SK-N-SH (cell line): ENCODE measurements around the gene PIGM. TPM values are rescaled to one million over a fixed set of nuclear protein-coding genes. Genes with fewer than 3 reads are reported as not detected.
A peak's percentile ranks its signal among the peaks of the same experiment; 100 is the strongest.

ENCODE experiments used
- CTCF ChIA-PET: fragments of 300-600, 350-600 bp; formaldehyde crosslinking; extraction: SDS; loops from one replicate; lab custom pipeline; 2021; lab: Yijun Ruan, JAX
- POLR2A ChIA-PET: fragments of 350-600 bp; sonication (Branson Sonifier 250); formaldehyde crosslinking; extraction: SDS; loops from one replicate; lab custom pipeline; 2020; ENCODE audit warnings: antibody characterized with exemption, inconsistent platforms; lab: Yijun Ruan, JAX
- DNase-seq: peaks from one replicate; pipeline ENCODE4 v3.0.0; 2012
- H2AFZ ChIP-seq: fragments of 200-600 bp; sonication (generic); 2 replicates; pipeline ENCODE4 v1.8.1; 2016; ENCODE audit warnings: antibody characterized with exemption, mild to moderate bottlenecking, low read depth
- H3F3A ChIP-seq: fragments of 200-600 bp; sonication (generic); replicated peaks from 2 replicates; pipeline ENCODE3; 2016; ENCODE audit warnings: antibody characterized with exemption, mild to moderate bottlenecking; ENCODE audit not compliant: insufficient read depth
- H3K27ac ChIP-seq, 2 experiments: fragments of 200-500 bp in 1 of 2; fragments of 200-600 bp in 1 of 2; sonication (Bioruptor generic) in 1 of 2; sonication (generic), shearing (Covaris generic) in 1 of 2; 2 replicates each; pipeline versions ENCODE4 v1.5.1 to v1.6.1; 2014 to 2016; ENCODE audit warnings: low read depth in 2 of 2, inconsistent platforms in 1 of 2, low read length in 1 of 2, mild to moderate bottlenecking in 1 of 2, mixed read lengths in 1 of 2
- H3K27me3 ChIP-seq: fragments of 200-600 bp; sonication (generic), shearing (Covaris generic); 2 replicates; pipeline ENCODE4 v1.6.1; 2016; ENCODE audit warnings: mixed run types; ENCODE audit not compliant: insufficient read depth
- H3K36me3 ChIP-seq, 2 experiments: fragments of 200-500 bp in 1 of 2; fragments of 200-600 bp in 1 of 2; sonication (Bioruptor generic) in 1 of 2; sonication (generic) in 1 of 2; replicated peaks in 1 of 2; 2 replicates each; pipeline versions ENCODE3 to v1.5.1; 2014 to 2016; ENCODE audit warnings: low read length in 1 of 2, mild to moderate bottlenecking in 1 of 2; ENCODE audit not compliant: insufficient read depth in 2 of 2, control insufficient read depth in 1 of 2
- H3K4me1 ChIP-seq, 2 experiments: fragments of 200-500 bp in 1 of 2; fragments of 200-600 bp in 1 of 2; sonication (Bioruptor generic) in 1 of 2; sonication (generic), shearing (Covaris generic) in 1 of 2; 2 replicates each; pipeline versions ENCODE4 v1.5.1 to v1.6.1; 2014 to 2016; ENCODE audit warnings: low read depth in 1 of 2, low read length in 1 of 2, mixed run types in 1 of 2; ENCODE audit not compliant: insufficient read depth in 2 of 2, control insufficient read depth in 1 of 2
- H3K4me2 ChIP-seq: fragments of 200-600 bp; sonication (generic), shearing (Covaris generic); 2 replicates; pipeline ENCODE4 v1.6.1; 2017; ENCODE audit warnings: mixed run types
- H3K4me3 ChIP-seq, 2 experiments: fragments of 200-500 bp in 1 of 2; fragments of 200-600 bp in 1 of 2; sonication (Bioruptor generic) in 1 of 2; sonication (generic), shearing (Covaris generic) in 1 of 2; 2 replicates each; pipeline versions ENCODE4 v1.5.1 to v1.8.1; 2014 to 2016; ENCODE audit warnings: low read depth in 2 of 2, inconsistent platforms in 1 of 2, low read length in 1 of 2, mild to moderate bottlenecking in 1 of 2, mixed read lengths in 1 of 2, moderate library complexity in 1 of 2
- H3K79me2 ChIP-seq: fragments of 200-600 bp; sonication (generic); 2 replicates; pipeline ENCODE4 v1.8.1; 2017; ENCODE audit warnings: mild to moderate bottlenecking; ENCODE audit not compliant: insufficient read depth
- H3K9ac ChIP-seq: fragments of 200-600 bp; sonication (generic); 2 replicates; pipeline ENCODE4 v1.6.1; 2017; ENCODE audit warnings: mixed run types
- H3K9me2 ChIP-seq: fragments of 200-600 bp; sonication (generic); 2 replicates; pipeline ENCODE4 v1.6.1; 2017; ENCODE audit warnings: mixed run types
- H3K9me3 ChIP-seq: fragments of 200-600 bp; sonication (generic); 2 replicates; pipeline ENCODE4 v1.6.1; 2017; ENCODE audit warnings: mixed run types, mild to moderate bottlenecking, moderate library complexity
- H4K20me1 ChIP-seq: fragments of 200-600 bp; sonication (generic); 2 replicates; pipeline ENCODE4 v1.6.1; 2017; ENCODE audit warnings: mild to moderate bottlenecking, mixed run types; ENCODE audit not compliant: insufficient read depth
- ELF1 ChIP-seq: IDR thresholded peaks from 2 replicates; pipeline ENCODE4 v1.4.0; 2012
- EP300 ChIP-seq, 2 experiments: IDR thresholded peaks; 2 replicates each; pipeline versions ENCODE4 v1.4.0 to v1.6.1; 2012; ENCODE audit warnings: borderline replicate concordance in 1 of 2, low read depth in 1 of 2, low read length in 1 of 2
- EZH2phosphoT487 ChIP-seq: fragments of 200-600 bp; sonication (generic); IDR thresholded peaks from 2 replicates; pipeline ENCODE4 v1.6.1; 2017; ENCODE audit warnings: low read depth, mixed run types, mild to moderate bottlenecking, antibody characterized with exemption, moderate library complexity, borderline replicate concordance
- FOSL2 ChIP-seq: IDR thresholded peaks from 2 replicates; pipeline ENCODE4 v1.4.0; 2012; ENCODE audit warnings: low read depth, mild to moderate bottlenecking, moderate library complexity, borderline replicate concordance
- FOXJ3 ChIP-seq: sonication (generic); formaldehyde crosslinking; IDR thresholded peaks from 2 replicates; pipeline ENCODE4 v1.5.1; 2020; ENCODE audit warnings: mild to moderate bottlenecking, missing genetic modification reagents
- GATA2 ChIP-seq: sonication (generic); formaldehyde crosslinking; IDR thresholded peaks from 2 replicates; pipeline ENCODE4 v1.5.0; 2020; ENCODE audit warnings: mild to moderate bottlenecking, missing genetic modification reagents
- IRF3 ChIP-seq: fragments of 150-350 bp; IDR thresholded peaks from 2 replicates; pipeline ENCODE4 v1.6.1; 2016; ENCODE audit warnings: mild to moderate bottlenecking, low read depth, low read length
- MEF2A ChIP-seq: IDR thresholded peaks from 2 replicates; pipeline ENCODE4 v1.4.0; 2012; ENCODE audit warnings: low read depth, borderline replicate concordance
- MXI1 ChIP-seq: IDR thresholded peaks from 2 replicates; pipeline ENCODE4 v1.6.1; 2012; ENCODE audit warnings: mild to moderate bottlenecking, low read depth, low read length, improper control_type of control experiment
- NRF1 ChIP-seq: IDR thresholded peaks from 2 replicates; pipeline ENCODE4 v1.6.1; 2012; ENCODE audit warnings: low read depth, mild to moderate bottlenecking, low read length
- POLR2AphosphoS5 ChIP-seq: IDR thresholded peaks from 2 replicates; pipeline ENCODE4 v1.6.1; 2012; ENCODE audit warnings: low read depth, low read length
- RAD21 ChIP-seq: IDR thresholded peaks from 2 replicates; pipeline ENCODE4 v1.6.1; 2012; ENCODE audit warnings: mild to moderate bottlenecking, low read length
- RFX5 ChIP-seq: IDR thresholded peaks from 2 replicates; pipeline ENCODE4 v1.6.1; 2012; ENCODE audit warnings: mild to moderate bottlenecking, improper control_type of control experiment, low read length
- RXRA ChIP-seq: IDR thresholded peaks from 2 replicates; pipeline ENCODE4 v1.4.0; 2012; ENCODE audit warnings: low read depth, mild to moderate bottlenecking, borderline replicate concordance
- SIN3A ChIP-seq: IDR thresholded peaks from 2 replicates; pipeline ENCODE4 v1.6.1; 2012; ENCODE audit warnings: low read depth, mild to moderate bottlenecking, low read length, moderate library complexity, borderline replicate concordance
- SMC3 ChIP-seq: IDR thresholded peaks from 2 replicates; pipeline ENCODE4 v1.6.1; 2012; ENCODE audit warnings: low read depth, low read length, improper control_type of control experiment
- TAF1 ChIP-seq: IDR thresholded peaks from 2 replicates; pipeline ENCODE4 v1.6.1; 2012; ENCODE audit warnings: low read depth, mild to moderate bottlenecking, low read length, moderate library complexity, borderline replicate concordance
- TCF12 ChIP-seq: IDR thresholded peaks from 2 replicates; pipeline ENCODE4 v1.4.0; 2012
- USF1 ChIP-seq: IDR thresholded peaks from 2 replicates; pipeline ENCODE4 v1.4.0; 2012; ENCODE audit warnings: low read depth, borderline replicate concordance
- YY1 ChIP-seq: IDR thresholded peaks from 2 replicates; pipeline ENCODE4 v1.4.0; 2012; ENCODE audit warnings: low read depth, mild to moderate bottlenecking
- WGBS: methylation state at CpG from one replicate; pipeline ENCODE4 v1.1.6; 2017; ENCODE audit warnings: low lambda C conversion rate; 5-methylcytosine and 5-hydroxymethylcytosine counted together
- polyA plus RNA-seq, 3 experiments: library from polyadenylated mRNA; depleted of rRNA; stranded (reverse); fragments of >200 nt; gene quantifications; 2 replicates each; pipeline ENCODE4 v1.2.3, GENCODE V29; 2012
- TF ChIP-seq, protein P1 (sequence below): IDR thresholded peaks from 2 replicates; pipeline ENCODE4 v1.4.0; 2012; ENCODE audit warnings: low read depth, borderline replicate concordance
- TF ChIP-seq, protein P2 (sequence below): IDR thresholded peaks from 2 replicates; pipeline ENCODE4 v1.4.0; 2012; ENCODE audit warnings: low read depth
- TF ChIP-seq, protein P3 (sequence below): IDR thresholded peaks from 2 replicates; pipeline ENCODE4 v1.6.1; 2012; ENCODE audit warnings: mild to moderate bottlenecking, low read depth, low read length, moderate library complexity

The PIGM gene
- 4.0 and 5.1 TPM in 2 replicates for polyA plus RNA-seq (2012; rRNA removed)
- polyA plus RNA-seq (2012; cell fraction: cytosol; rRNA removed): 5.5 and 6.0 TPM in 2 replicates
- 2.9 and 4.1 TPM in 2 replicates for polyA plus RNA-seq (2012; cell fraction: nucleus; rRNA removed)

GRCh38 chr1:160031365-160032164 is at the start of gene PIGM:
Gene PIGM (minus strand): TSS chr1:160031990. CDS start chr1:160031739, 251 bp downstream.
- Histone ChIP-seq H2AFZ (peak within 1 kb of the TSS; percentile 99), H3K9me2 (no peaks in the 10 kb centered on the region), H4K20me1 (no peaks in the 10 kb centered on the region), H3K9ac (peak within 1 kb of the TSS; percentile 68), H3K4me2 (peak within 1 kb of the TSS; percentile 85), H3K79me2 (peaks cover 9% of the 10 kb centered on the region; the same call in 1 of the 2 replicates), H3K27ac (peak within 1 kb of the TSS in 1 of 2 experiments; percentile 82; a peak in 2 of 4 replicates), H3K4me3 (peak within 1 kb of the TSS; percentile 84 to 93), H3F3A (no peaks in the 10 kb centered on the region), H3K4me1 (peaks cover 0 to 15% of the 10 kb centered on the region in 2 experiments; a peak in 2 of 4 replicates), H3K9me3 (no peaks in the 10 kb centered on the region), H3K27me3 (peaks cover 5% of the 10 kb centered on the region; the same call in 1 of the 2 replicates), H3K36me3 (peaks cover 0 to 12% of the 10 kb centered on the region in 2 experiments)
- WGBS: 1% methylated on average over 39 of the region's 60 CpGs
- DNase-seq: peak; percentile 89
- POLR2A ChIA-PET: interaction anchor here (1.0 to 1.7 kb wide), 4 partner anchors 15 to 228 kb away, joined by 3 to 4 read pairs (median 3); no protein-coding TSS in a partner anchor
- CTCF ChIA-PET: interaction anchor here (0.9 to 5.8 kb wide), 9 partner anchors 15 to 233 kb away, joined by 3 to 47 read pairs (median 5); partner anchors contain the start of gene KCNJ9
- no peak for TF ChIP-seq FOSL2
- TF ChIP-seq MXI1: peak; percentile 78; the same call in 1 of the 2 replicates
- peak; percentile 81; the same call in 1 of the 2 replicates for TF ChIP-seq POLR2AphosphoS5
- TF ChIP-seq EZH2phosphoT487: no peak
- TF ChIP-seq TCF12: peak; percentile 24; the same call in 1 of the 2 replicates
- peak; percentile 69 for TF ChIP-seq TAF1
- no peak for TF ChIP-seq RAD21
- TF ChIP-seq, protein P1, sequence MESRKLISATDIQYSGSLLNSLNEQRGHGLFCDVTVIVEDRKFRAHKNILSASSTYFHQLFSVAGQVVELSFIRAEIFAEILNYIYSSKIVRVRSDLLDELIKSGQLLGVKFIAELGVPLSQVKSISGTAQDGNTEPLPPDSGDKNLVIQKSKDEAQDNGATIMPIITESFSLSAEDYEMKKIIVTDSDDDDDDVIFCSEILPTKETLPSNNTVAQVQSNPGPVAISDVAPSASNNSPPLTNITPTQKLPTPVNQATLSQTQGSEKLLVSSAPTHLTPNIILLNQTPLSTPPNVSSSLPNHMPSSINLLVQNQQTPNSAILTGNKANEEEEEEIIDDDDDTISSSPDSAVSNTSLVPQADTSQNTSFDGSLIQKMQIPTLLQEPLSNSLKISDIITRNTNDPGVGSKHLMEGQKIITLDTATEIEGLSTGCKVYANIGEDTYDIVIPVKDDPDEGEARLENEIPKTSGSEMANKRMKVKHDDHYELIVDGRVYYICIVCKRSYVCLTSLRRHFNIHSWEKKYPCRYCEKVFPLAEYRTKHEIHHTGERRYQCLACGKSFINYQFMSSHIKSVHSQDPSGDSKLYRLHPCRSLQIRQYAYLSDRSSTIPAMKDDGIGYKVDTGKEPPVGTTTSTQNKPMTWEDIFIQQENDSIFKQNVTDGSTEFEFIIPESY: no peak
- TF ChIP-seq FOXJ3 (CRISPR knock-in tag): no peak
- TF ChIP-seq SMC3: no peak
- TF ChIP-seq RFX5: no peak; the same call in 1 of the 2 replicates
- TF ChIP-seq ELF1: peak; percentile 93
- no peak for TF ChIP-seq RXRA
- no peak for TF ChIP-seq NRF1
- TF ChIP-seq MEF2A: no peak
- TF ChIP-seq, protein P2, sequence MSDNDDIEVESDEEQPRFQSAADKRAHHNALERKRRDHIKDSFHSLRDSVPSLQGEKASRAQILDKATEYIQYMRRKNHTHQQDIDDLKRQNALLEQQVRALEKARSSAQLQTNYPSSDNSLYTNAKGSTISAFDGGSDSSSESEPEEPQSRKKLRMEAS: peak; percentile 77
- TF ChIP-seq GATA2 (CRISPR knock-in tag): no peak; the same call in 1 of the 2 replicates
- peak; percentile 78; the same call in 1 of the 2 replicates for TF ChIP-seq YY1
- TF ChIP-seq SIN3A: peak; percentile 87
- no peak for TF ChIP-seq USF1
- no peak for TF ChIP-seq EP300 (IDR thresholded peaks at IDR 0.05; ENCODE audit: borderline replicate concordance in 1 of 2, low read depth in 1 of 2, low read length in 1 of 2)
- TF ChIP-seq IRF3: no peak
- TF ChIP-seq, protein P3, sequence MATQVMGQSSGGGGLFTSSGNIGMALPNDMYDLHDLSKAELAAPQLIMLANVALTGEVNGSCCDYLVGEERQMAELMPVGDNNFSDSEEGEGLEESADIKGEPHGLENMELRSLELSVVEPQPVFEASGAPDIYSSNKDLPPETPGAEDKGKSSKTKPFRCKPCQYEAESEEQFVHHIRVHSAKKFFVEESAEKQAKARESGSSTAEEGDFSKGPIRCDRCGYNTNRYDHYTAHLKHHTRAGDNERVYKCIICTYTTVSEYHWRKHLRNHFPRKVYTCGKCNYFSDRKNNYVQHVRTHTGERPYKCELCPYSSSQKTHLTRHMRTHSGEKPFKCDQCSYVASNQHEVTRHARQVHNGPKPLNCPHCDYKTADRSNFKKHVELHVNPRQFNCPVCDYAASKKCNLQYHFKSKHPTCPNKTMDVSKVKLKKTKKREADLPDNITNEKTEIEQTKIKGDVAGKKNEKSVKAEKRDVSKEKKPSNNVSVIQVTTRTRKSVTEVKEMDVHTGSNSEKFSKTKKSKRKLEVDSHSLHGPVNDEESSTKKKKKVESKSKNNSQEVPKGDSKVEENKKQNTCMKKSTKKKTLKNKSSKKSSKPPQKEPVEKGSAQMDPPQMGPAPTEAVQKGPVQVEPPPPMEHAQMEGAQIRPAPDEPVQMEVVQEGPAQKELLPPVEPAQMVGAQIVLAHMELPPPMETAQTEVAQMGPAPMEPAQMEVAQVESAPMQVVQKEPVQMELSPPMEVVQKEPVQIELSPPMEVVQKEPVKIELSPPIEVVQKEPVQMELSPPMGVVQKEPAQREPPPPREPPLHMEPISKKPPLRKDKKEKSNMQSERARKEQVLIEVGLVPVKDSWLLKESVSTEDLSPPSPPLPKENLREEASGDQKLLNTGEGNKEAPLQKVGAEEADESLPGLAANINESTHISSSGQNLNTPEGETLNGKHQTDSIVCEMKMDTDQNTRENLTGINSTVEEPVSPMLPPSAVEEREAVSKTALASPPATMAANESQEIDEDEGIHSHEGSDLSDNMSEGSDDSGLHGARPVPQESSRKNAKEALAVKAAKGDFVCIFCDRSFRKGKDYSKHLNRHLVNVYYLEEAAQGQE: 0 out of 2 replicates have a peak, but pooled peaks have one; percentile 21
